ENCODE results near the gene BCR.

Gene BCR

GRCh38 chr22:23287136-23288095, 107.1 kb downstream of the BCR start:
- no peak overlapping the region for H3K4me3 ChIP-seq (ENCODE audit: low read depth, low read length)
- no peak for TF ChIP-seq CTCF (IDR thresholded peaks at IDR 0.05; ENCODE audit: low read depth, low read length)

GRCh38 chr22:23288301-23289129, 108.2 kb downstream of the BCR start:
- TF ChIP-seq CTCF (IDR thresholded peaks at IDR 0.05; ENCODE audit: low read depth, low read length): no peak
- no peak overlapping the region for H3K4me3 ChIP-seq (ENCODE audit: low read depth, low read length)

- no peak for TF ChIP-seq CTCF (IDR thresholded peaks at IDR 0.05; ENCODE audit: low read depth, low read length)
- no peak overlapping the region for H3K4me3 ChIP-seq (ENCODE audit: low read depth, low read length)
Observed at GRCh38 chr22:23289130-23289503, 108.8 kb downstream of the BCR start.

- no peak overlapping the region for H3K4me3 ChIP-seq (ENCODE audit: low read depth, low read length)
- TF ChIP-seq CTCF (IDR thresholded peaks at IDR 0.05; ENCODE audit: low read depth, low read length): peak; percentile 94
Observed at GRCh38 chr22:23289851-23290724, 109.8 kb downstream of the BCR start.

GRCh38 chr22:23291806-23292452, 111.6 kb downstream of the BCR start:
- H3K4me3 ChIP-seq (ENCODE audit: low read depth, low read length): no peak overlapping the region
- TF ChIP-seq CTCF (IDR thresholded peaks at IDR 0.05; ENCODE audit: low read depth, low read length): no peak

- no peak for TF ChIP-seq CTCF (IDR thresholded peaks at IDR 0.05; ENCODE audit: low read depth, low read length)
Observed at GRCh38 chr22:23292453-23293350, 112.4 kb downstream of the BCR start.

More at GRCh38 chr22:23292453-23293350, 112.4 kb downstream of the BCR start:
- H3K4me3 ChIP-seq (ENCODE audit: low read depth, low read length): no peak overlapping the region

Data from WI38 (cell line).